Medulla oblongata (tissue), 1 donor: ENCODE data around the gene SLC6A5.
A peak's percentile ranks its signal among the peaks of the same experiment; 100 is the strongest.

Source experiments
- DNase-seq: peaks from one replicate; pipeline ENCODE4 v3.0.0-alpha.2; 2015; ENCODE audit errors: extremely low spot score

Gene SLC6A5

GRCh38 chr11:20668844-20669819 lies 69.7 kb downstream of the SLC6A5 start, which contains the start of gene NELL1:
Gene NELL1, plus strand, starts transcription at chr11:20669586.
- DNase-seq = no peak

- no peak for DNase-seq
Measured at GRCh38 chr11:20669820-20670684, 70.6 kb downstream of the SLC6A5 start.

GRCh38 chr11:20670932-20671403 lies 71.6 kb downstream of the SLC6A5 start:
- no peak for DNase-seq

- DNase-seq = peak; percentile 25
Measured at GRCh38 chr11:20671856-20672546, 72.6 kb downstream of the SLC6A5 start.

DNA sequence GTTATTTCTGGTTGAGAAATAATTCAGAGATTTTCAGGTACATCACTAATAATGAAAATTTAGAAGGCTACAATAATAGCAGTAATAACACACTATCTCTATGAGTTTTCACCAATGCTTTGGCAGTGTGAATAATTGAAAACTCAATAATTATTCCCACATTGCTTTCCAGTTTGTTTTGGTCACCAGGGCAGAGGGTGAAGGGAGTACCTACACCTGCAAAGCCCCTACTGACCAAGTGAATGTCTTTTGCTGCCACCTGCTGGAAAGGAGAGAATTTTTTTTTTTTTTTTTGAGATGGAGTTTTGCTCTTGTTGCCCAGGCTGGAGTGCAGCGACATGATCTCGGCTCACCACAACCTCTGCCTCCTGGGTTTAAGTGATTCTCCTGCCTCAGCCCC lies 73.2 kb downstream of the SLC6A5 start:
- no peak for DNase-seq

DNA sequence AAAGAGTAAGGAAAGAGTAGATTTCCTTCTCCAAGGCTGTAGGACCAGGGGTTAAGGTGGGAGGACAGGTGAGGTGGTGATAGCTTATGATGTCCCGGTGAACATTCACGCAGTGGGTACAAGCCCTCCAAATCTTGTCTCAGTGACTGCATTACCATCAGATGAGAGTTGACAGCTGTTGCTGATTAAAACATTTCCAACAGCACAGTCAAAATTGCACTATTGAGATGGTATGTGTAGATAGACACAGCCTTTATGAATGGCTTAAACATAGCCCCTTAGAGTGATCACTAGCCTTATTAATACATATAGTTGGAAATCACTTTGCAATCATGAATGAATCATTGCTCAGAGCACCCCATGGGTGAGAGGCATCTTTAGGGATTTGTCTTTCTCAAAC lies 77.2 kb downstream of the SLC6A5 start:
- no peak for DNase-seq

- DNase-seq = no peak
Measured at GRCh38 chr11:20688761-20689160, 89.4 kb downstream of the SLC6A5 start.

GRCh38 chr11:20707876-20708275 lies 108.5 kb downstream of the SLC6A5 start:
- DNase-seq = no peak
